Activated CD4-positive, alpha-beta T cell treated with anti-CD3 and anti-CD28 coated beads, Interleukin-2, amount 50 U/mL, for 1 hour (primary cell): ENCODE results near the gene MSH5.
"Not testable (repeated sequence)": the region's sequence is repeated elsewhere in the genome, so short reads cannot be mapped to it uniquely, and the experiment has no call there.

Experiments used
- DNase-seq: peaks from one replicate; pipeline ENCODE4 v3.0.0-alpha.2; 2020

The MSH5 gene

DNA sequence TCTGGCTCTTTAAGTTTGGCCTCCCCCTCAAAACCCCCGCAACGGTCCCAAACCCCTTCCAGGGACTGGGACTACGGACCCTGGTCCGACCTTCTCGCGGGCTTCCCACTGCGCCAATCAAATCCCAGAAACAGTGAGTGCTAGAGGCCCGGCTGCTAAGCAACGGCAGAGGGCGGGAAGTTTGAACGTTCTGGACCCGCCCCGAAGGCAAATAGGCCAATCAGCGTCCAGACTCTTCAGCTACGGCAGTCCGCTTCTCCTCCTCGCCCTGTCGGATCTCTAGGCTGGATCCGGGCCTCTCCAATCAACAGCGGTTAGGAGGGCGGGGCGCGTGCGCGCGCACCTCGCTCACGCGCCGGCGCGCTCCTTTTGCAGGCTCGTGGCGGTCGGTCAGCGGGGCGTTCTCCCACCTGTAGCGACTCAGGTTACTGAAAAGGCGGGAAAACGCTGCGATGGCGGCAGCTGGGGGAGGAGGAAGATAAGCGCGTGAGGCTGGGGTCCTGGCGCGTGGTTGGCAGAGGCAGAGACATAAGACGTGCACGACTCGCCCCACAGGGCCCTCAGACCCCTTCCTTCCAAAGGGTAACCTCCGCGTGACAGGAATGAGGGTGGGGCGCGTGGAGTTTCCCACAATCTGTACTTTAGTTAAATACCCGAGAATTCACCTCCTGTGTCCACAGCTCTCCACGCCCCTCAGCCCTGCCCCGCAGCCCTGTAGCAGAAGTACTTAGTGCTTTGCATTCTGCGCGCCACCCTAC, at the start of gene MSH5:
Gene MSH5, plus strand, starts transcription at position 367 of the 758 bp plus-strand sequence. CDS start 462 bp downstream, outside the sequence.
- DNase-seq, result peak; percentile 91

DNA sequence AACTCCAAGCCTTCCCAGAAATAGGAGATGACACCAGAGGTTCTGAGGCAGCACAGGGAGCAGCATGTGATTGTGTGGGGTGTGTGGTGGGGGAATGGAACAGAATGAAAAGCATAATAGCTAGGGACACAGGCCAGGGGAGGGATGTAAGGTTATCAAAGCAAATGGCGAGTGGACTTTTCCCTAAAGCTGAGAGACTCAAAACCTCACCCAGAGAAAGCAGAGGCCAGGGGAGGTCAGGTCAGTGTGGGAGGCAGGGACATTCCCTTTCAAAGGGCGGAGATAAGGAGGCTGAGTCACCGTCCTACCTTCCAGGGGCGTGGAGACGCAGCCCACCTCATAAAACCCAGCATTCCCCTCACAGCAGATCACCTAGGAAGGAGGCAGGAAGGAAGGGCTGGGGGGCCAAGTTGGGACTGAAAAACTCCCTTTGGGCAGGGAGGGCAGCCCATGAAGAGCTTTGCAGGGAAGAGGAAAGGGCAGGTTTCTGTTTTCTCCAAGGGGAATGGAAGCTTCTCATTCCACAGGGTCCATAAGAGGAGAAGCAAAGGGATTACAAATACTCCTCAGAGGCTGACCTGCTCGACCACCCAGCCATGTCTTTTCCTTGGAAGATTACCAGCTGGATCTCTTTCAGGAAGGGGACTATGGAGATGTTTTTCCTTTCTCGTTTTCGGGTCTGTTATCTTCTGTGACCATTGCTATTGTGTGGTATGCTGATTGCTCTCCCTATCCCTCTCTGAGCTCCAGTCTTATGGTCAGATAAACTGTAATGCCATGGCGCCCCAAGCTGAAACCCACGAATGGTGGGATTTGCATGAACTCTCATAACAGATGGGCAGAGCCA, 49.4 kb upstream of the MSH5 start:
- no peak for DNase-seq

DNA sequence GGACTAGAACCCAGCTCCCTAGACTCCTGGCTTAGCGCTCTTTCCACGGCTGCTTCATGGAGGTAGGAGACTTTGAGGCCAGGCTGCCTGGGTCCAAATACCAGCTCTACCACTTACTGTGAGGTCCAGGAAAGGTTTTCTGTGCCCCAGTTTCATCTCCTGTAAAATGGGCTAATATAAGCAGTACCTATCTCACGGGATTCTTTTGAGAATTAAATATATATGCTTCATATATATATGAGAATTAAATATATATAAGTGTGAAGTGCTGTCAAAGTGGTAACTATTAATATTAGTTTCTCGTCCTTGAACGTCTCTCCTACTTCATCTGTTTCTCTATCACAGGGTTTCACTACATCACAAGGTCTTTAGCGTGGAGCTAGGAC, 48.7 kb upstream of the MSH5 start:
- DNase-seq, result no peak

DNA sequence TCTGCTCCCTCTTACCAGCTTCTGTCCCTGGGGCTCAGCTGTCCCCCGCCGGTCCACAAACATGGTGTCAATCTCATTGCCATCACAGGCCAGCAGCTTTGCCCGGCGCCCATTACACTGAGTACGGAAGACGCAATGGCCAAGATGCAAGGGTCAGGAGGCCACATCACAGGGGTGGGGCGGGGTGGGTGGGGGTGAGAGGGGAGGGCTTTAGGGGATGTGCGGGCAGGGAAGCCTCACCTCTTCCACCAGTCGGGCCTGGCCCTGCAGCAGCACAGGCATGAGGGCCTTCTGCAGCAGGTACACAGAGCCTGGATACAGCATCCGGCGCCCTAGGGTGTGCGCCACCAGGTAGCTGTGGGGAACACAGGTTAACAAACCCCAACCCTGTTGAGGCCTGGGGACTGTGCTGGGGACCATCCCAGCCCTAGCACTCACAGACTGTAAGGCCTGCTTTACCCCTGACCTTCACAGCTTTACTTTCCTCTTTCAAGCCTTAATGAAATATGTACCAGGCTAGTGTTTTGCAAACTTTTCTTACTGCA, 48.2 kb upstream of the MSH5 start:
- no peak for DNase-seq

DNA sequence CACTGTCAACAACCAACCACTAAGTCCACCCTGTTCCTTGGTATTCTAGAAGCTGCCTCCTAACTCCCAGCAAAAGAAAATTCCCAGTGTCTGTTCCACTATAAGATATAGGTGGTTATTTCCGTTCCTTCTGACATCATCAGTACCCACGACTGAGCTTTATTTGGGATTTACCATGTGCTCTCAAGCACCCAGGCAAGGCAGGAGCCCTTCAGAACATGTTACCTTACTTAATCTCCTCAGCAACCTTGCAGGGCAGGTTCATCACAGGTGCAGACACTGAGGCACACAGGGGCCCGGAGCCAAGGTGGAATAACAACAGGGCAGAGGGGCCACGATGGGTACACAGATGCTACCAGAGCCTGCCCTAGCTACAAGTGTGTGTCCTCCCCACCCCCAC, 47.5 kb upstream of the MSH5 start:
- no peak for DNase-seq

DNA sequence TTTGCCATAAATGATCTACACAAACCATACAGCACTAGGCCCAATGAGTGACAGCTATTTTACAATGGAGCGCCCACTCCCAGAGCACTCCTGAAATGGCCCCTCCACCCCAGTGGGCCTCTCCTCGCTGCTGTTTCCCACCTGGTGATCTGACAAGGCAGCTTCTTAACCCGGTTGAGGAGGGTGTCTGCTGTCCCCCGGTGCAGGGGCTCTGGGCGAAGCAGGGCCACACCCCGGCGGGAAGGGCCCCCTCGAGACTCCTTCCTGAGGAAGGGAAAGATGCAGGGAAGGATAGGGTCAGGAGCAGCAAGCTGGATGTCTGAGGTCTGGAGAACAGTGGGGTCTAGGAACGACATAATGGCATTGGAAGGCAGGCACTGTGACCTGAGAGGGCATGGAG, 46.9 kb upstream of the MSH5 start:
- DNase-seq, result no peak

DNA sequence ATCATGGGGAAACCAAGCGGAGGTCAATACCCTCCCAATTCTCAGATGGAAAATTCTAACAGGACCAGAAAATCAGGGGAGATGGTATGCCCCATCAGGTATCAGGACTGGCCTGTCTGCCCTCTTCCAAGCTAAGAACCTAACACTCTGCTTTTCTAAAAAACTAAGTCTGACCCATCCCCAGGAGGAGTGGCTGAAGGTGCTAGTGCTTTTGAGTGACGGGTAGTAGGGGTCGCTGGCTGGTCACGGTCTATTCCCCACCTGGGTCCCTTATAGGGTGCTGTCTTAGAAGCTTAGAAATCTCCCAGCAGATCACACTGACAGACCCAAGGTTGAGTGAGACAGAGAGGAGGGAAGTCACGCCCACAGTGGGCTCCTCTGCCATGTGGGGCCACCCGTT, 46.3 kb upstream of the MSH5 start:
- DNase-seq, result no peak

DNA sequence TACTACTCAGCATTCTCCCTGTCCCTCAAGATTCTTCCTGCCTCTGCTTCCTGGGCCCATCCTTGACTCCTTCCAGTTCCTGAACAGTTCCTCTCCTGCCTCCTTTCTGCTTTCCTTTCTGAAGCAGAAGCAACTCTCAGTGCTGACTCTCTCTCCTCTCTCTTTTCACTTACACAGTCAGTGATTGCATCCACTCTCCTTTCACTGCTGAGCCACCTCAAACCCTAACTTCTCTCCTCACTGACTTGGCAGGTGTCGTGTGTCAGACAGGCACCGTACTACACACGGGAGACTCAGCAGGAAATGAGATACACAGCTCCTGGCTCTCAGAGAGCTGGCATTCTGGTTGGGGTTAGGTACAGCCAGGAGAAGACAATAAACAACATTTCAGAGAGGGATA, 42.2 kb upstream of the MSH5 start:
- no peak for DNase-seq

DNA sequence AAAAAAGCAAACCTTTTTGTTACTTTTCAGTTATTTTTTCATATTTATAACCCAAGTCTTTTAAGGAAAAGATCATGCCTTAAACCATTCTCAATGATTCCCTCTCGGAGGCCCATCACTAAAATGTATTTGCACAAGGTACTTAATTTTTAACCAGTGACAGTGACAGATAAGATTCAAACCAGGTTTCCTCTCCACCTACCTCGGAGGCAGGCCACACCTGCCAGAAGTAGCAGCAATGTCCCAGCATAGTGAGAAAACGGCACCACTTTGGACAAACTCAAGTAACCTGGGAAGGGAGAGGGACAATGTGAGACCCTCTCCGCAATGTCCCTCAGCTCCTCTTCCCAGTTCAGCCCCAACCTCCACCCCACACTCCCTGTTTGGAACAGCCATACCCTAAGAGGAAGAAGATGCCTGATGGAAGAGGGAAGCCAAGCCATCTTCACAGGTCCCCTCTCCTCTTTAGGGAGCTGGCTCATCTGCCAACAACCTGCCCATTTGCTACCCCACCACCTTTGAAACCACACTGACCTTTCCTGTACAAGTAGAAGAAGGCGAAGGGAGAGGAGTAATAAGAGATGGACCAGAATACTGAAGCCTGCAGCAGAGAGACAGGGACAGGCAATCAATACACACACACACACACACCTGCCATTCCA, 38.9 kb upstream of the MSH5 start:
- DNase-seq, result no peak

DNA sequence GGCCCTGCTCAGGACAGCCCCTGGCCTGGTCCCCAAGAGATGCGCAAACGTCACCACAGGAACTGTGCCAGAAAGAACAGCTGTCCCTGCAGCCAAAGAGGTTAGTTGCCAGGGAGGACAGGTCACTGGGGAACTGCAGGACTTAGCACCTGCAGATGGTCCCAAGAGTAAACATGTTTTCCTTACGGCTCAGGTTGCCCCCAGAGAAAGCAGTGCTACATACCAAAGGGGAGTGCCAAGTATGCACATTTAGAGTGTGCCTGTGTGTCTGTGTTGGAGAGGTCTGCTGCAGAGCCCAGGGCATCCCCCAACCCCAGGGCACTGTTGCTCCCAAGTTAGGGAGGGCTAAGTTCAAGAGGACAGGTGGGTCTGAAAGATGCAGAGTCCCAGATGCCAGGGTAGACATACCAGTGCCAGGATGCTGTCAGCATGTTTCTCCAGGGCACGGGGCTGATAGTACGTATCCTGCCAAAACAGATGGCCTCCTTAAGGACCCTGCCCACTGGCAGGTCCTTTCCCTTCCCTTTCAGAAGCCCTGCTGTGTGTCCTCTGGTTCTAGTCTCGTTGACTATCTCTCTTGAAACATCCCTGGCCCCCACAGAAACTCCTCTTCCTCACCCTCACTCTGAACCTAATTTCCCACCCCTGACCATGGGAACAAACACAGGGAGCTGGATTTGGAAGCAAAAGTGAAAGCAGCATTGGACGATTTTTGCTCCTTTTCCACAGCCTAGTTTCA, 38.0 kb upstream of the MSH5 start:
- DNase-seq, result no peak

DNA sequence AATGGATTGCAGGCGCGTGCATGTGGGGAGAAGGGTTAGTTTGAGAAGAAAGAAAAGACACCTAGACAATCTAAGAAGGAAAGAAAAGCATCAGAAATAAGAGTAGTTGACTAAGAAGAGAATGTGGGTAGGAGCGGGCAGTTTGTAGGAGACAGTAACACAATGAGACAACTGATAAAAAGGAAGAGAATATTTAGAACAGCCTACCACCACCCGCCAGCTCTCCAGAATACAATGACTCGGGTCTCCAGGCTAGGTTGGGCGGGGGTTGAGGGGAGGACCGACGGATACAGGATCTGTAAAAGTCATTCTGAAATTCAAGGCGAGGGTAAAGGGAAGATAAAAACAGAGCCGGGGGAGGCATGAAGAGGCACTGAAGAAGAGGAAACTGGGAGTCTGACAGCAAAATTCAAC, 37.4 kb upstream of the MSH5 start:
- DNase-seq, result no peak

DNA sequence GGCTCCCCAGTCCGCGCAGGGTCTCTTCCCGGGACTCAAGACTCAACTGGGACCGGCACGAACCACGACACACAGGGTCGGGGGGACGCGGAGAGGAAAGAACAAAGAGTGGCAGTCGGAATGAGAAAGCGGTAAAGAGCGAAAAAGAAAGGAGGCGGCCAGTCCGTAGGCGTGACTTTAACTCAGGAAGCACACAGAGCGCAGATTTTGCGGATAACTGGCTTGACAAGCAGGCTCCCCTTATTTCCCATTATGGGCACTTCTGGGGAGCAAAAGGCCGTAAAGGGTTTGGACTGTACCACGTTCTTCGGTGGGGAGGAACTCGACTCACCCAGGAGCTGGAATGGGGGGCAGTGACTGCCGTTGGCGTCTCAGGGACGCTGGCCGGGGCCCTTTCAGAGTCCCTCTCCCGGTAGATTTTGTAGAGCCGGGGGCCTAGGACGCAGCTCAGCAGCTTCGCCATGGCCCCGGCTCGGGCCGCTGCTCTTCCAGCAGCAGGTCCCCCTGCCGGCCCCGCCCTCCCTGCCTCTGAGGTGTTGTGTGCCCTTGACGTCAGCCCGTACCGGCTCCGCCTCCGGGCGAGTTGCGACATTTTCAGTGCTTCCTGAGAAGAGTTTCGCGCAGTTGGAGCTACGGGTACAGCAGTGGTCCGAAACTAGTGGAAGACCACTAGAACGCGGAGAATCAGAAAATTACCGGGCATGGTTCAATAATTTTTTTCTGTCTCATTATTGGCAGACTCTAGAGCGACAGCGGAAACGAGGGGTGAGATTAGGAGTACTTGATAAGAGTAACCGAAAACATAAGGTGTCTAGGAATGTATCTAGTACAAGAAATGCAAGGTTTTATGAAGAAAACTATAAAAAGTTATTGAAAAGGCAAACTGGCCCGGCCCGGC, 36.7 kb upstream of the MSH5 start, which contains the start of gene ABHD16A:
Gene ABHD16A, minus strand, starts transcription at position 506 of the 898 bp plus-strand sequence. Its CDS starts 43 bp downstream, at position 463.
- DNase-seq, result peak; percentile 97

DNA sequence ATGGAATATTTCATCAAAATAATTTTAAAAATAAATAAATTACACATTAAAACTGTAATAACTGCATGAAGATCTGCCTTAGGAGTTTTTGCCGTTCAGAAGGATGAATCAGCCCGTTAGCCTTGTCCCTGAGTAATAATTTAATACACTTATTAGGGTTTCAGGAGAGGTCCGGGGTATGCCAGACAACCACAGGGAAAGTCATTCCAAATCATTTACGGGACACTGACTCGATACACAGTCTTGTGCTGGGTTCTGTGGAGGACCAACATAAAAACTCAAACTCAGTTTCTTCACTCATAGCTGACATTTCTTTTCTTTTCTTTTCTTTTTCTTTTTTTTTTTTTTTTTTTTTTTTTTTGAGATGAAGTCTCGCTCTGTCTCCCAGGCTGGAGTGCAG, 33.9 kb upstream of the MSH5 start:
- no peak for DNase-seq

DNA sequence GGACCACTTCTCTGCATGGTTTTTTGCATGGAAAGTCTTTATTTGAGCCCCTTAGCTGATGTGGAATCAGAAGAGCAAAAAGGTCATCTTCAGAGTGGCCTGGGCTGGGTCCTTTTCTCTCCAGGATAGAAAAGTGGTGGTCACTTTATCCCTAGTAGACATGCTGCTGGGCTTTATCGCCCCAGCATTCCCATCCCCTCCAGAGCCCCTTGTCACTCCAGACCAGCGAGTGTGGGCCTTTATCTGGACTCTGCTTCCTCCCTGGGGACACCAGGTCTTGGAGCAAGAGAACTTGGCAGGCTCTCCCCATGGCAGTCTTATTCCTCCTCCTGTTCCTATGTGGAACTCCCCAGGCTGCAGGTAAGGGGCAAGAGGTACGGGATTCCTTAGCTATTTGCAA, 33.2 kb upstream of the MSH5 start, which contains the start of gene LY6G6F:
Gene LY6G6F, plus strand, starts transcription at position 268 of the 400 bp plus-strand sequence. Its CDS starts 41 bp downstream, at position 309.
- DNase-seq, result no peak

DNA sequence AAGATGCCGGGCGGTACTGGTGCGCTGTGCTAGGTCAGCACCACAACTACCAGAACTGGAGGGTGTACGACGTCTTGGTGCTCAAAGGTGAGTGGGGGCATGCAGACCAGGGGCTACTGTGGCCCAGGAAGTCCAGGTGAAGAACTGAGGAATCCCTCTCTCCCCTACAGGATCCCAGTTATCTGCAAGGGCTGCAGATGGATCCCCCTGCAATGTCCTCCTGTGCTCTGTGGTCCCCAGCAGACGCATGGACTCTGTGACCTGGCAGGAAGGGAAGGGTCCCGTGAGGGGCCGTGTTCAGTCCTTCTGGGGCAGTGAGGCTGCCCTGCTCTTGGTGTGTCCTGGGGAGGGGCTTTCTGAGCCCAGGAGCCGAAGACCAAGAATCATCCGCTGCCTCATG, 32.1 kb upstream of the MSH5 start:
- DNase-seq, result no peak

DNA sequence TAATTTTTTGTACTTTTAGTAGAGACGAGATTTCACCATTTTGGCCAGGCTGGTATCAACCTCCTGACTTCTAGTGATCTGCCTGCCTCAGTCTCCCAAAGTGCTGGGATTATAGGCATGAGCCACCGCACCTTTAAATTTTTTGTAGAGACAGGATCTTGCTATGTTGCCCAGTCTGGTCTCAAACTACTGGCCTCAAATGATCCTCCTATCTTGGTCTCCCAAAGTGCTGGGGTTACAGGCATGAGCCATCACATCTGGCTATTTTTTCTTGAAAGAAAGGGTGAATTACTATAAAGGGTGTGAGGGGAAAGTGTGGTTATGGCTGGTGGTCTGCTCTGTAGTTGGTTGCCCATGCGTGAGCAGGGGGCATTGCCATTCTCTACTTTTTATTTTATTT, 31.6 kb upstream of the MSH5 start:
- DNase-seq, result no peak

DNA sequence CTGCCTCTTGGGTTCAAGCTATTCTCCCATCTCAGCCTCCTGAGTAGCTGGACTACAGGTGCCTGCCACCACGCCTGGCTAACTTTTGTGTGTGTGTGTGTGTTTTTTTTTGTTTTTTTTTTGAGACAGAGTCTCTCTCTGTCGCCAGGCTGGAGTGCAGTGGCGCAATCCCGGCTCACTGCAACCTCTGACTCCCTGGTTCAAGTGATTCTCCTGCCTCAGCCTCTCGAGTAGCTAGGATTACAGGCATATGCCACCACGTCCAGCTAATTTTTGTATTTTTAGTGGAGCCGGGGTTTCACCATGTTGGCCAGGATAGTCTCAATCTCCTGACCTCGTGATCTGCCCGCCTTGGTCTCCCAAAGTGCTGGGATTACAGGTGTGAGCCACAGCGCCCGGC, 30.6 kb upstream of the MSH5 start:
- DNase-seq, result not testable (repeated sequence)

DNA sequence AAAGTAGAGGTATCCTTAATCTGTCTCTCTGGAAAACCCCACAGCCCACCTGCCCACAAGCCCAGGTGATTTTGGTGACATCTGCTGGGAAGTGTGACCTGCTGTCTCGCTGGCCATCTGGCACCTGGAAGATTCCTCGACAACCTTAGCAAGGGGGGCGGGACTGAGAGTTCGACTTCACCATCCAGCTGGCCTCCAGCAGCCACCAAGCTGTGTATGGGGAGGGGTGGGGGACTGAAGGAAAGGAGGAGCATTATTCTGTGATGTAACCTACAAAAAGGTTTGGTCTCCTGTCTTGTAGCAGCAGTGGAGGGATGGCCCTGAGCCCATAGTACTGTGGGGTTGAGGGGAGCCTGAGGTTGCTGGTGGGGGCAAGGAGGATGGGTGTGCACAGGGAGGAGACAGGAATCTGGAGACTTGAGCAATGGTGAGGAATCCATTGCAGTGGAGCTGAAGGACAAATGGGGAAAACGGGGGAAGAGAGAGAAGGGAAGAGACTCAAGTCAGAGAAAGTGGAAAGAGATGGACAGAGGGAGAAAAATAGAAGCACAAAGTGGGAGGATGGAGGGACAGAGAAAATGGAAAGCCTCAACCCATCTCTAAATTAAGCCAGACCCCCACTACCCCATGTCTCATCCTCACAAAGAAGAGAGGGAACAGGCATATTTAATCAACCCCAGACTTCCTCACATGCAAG, 29.1 kb upstream of the MSH5 start:
- DNase-seq, result no peak

DNA sequence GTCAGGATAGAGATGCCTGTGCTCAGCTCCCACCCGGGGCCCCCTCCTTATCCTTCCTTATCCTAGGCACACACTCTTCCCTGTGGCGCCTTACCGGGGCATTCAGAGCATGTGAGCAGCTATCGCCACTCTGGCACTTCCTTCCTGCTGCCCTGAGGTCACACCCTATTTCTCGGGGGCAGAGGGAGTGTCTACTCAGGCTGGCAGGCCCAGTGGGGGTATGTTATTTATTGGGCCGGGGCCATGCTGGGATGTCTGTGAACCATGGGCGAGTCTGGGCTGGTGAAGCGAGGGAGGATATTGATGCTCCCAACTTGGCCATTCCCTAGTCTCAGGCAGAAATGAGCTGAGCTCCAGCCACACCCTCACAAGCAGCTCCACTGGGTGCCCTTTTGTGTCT, 28.6 kb upstream of the MSH5 start:
- DNase-seq, result no peak

DNA sequence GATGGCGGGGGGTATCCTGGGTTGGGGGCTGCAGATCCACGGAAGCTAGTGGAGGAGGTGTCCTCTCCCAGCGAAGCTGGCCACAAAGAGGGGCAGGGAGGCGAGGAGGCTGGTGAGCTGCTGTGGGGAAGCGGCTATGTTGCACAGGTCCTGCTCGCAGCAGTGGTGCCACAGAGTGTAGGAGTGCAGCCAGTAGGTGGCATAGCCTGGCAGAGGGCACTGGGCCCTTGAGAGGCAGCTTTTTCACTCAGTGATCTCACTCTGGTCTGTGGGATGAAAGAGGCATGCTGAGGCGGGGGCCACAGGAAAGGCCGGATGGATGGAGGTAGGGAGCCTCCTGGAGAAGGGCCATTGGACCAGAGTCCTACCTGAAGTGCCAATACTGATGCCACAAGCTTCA, 27.5 kb upstream of the MSH5 start:
- DNase-seq, result no peak

DNA sequence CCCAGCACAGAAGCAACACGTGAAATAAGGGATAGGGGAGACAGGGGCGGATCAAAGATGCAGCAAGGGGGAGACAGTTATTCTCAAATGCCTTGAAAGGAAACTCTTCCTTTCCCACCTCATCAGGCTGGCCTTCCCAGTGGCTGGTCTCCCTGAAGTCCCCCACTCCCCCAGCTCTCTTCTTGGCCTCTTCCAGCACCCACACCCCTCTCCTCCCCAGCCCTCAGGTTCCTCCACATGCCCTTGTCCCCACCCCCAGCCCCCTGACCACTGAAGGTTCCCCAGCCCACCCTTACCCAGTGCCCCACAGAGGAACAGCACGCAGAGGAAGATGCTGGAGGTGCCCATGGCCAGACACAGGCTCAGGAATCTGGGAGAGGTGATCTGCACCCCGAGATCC, 26.3 kb upstream of the MSH5 start:
- DNase-seq, result no peak
